GM19099 (cell line): ENCODE measurements around the gene C17orf100.

Source experiments
- POLR2A ChIP-seq: IDR thresholded peaks from 3 replicates; pipeline ENCODE4 v1.6.1; 2011; ENCODE audit warnings: low read depth; ENCODE audit not compliant: insufficient read length; ENCODE audit errors: extremely low read depth

The C17orf100 gene

DNA sequence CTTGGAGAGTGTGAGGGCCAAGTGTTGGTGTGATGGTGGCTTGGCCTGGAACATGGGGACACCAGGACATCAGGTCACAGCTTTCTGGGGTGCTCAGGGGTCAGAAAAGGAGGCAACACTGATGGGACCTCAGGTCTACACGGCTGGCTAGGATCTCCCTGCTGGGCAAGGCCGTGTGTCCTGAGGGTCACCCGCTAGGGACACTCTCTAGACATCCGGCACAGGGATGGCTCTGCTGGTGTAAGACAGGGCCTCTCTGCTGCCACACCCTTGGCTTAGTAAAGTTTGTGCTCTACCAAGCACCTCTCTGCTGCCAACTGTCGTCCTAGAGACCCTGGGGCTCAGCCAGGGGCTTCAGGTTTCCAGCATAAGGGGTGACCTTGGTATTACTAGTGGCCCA lies 45.3 kb downstream of the C17orf100 start:
- TF ChIP-seq POLR2A = no peak

DNA sequence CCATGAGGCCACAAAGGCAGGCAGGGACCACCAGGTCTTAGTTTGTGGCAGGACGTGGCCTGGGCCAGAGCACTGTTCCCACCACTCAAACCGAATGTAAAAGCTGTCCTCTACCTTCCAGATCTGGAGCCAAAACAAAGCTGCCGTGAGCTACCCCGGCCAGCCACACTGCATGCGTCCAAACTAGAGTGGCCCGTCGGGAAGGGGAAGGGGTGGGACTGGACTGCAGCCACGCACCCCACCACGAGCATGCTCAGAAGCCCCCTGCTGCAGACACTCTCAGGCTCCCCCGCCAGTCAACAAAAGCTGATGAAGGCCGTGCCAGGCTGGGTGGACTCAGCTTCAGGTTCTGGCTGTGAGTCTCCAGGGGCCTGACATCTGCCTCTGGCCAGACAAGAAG lies 46.4 kb downstream of the C17orf100 start:
- TF ChIP-seq POLR2A = no peak

DNA sequence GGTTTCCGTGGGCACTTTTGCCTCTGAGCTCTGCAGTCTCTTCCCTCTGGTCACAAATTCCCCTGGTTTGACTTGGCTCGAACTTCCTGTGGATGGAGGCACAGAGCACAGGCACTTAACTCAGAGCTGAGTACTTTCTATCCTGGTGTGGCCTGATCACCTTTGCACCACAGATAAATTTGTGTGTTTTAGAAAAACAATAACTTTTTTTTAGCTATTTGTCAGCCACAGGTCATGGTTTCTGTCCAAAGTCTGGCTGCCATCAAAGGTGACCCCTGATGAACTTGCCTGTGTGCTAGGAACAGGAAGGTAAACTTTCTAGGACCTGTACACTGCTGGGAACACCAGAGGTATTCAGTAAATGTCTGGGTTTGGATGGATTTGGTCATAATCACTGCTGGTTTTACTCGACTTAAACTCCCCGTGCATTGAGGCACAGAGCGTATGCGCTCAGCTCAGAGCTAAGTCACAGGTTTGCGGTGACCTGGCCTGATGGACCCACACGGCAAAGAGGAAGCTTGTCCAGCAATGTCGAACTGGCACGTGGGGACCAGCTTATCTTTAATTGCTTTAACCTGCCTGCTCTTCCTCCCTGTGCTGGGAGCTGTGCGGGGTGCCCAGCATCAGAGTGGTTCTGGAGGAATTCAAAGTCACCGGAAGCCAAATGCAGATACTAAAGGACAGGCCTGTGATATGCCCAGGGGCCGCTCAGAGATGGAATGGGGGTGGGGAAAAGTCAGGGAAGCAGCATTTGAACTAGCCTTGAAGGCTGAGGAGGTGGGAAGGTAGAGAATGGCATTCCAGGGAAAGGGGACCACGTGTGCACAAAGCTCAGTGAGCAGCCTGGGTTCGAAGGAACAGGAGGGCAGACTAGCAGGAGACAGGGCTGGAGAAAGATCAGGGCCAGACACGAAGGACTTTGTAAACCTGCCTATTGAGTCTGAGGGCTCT lies 48.7 kb downstream of the C17orf100 start:
- no peak for TF ChIP-seq POLR2A

DNA sequence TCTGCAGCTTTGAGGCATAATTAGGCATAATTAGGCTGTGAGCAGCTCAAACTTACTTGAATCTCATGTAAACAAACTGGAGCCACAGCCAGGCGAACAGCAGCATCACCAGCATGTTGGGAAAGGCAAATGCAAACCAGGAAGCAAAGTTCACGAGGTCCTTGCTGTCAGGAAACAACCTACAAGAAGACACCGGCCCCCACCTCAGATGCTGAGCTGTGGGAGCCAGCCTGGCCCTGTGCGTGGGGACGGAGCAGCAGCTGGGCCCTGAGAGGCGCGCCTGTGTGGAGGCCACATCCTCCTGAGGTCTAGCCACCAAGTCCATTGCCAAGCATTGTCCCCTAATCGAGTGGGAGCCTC lies 49.4 kb downstream of the C17orf100 start:
- no peak for TF ChIP-seq POLR2A

DNA sequence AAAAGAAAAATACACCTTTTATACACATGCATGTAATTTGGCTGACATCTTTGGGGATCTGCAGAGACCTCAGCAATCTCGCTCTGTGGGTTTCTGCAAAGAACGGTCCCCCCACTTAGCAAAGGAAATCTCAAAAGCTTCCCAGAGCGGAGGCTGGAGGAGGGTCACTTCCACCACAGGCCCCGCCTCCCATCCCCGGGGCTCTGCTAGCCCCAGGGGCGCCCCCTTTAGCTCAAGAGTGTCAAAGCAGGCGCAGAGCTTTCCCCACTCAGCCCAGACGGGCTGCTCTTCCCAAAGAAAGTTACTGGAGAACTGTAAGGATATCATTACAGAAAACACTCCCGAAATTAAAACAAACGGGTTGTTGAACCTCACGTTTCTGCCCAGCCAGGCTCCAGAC lies 50.2 kb downstream of the C17orf100 start:
- no peak for TF ChIP-seq POLR2A

DNA sequence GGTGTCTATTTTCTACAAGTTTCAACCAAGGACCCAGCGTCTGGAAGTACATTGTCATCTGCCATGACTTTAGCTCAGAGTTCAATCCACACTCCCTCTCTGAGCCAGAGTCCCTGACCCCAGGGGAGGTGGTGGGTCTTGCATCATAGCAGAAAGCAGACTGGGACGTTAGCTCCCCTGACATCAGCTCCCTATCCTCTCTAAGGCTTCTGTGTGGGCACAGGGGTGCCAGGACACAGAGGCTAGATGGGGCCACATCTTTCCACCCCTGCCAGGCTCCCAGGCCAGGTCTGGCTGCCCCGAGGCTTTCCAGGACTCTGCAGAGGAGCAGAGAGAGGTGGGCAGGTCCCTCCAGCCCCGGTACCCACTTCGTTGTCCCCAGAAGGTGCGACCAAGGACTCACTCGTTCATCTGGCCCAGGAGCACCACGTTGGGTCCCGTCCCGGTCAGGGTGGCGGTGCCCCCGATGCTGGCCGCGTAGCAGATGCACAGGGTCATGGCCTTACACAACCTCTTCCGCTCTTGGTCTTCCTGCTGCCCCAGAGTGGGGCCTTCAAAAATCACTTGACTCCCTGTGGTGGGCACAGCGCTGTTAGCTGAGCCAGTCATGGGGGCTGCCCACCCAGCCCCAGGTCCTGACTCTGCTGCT lies 51.1 kb downstream of the C17orf100 start:
- TF ChIP-seq POLR2A = no peak
